ENCODE data around the gene LCMT2.

The LCMT2 gene

DNA sequence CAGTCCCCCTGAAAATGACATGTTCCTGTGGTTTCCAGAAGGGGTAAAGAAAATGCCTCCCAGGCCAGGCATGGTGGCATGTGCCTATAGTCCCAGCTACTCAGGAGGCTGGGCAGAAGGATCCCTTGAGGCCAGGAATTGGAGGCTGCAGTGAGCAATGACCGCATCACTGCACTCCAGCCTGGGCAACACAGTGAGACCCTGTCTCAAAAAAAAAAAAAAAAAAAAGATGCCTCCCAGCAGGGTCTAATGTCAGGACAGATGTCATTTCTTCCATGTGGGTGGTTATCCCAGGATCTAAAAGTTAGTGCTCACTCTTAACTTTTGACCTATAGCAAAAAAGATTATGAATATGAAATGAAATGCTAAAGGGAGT, 13.4 kb downstream of the LCMT2 start (continued):
- no peak for TF ChIP-seq PATZ1 (CRISPR knock-in tag; IDR thresholded peaks at IDR 0.05; ENCODE audit: borderline replicate concordance)
- TF ChIP-seq ZFP30 (CRISPR knock-in tag; IDR thresholded peaks at IDR 0.05): no peak
- TF ChIP-seq TCF4 (CRISPR knock-in tag; IDR thresholded peaks at IDR 0.05; ENCODE audit: borderline replicate concordance): no peak
- TF ChIP-seq GLIS3 (CRISPR knock-in tag; IDR thresholded peaks at IDR 0.05): no peak

DNA sequence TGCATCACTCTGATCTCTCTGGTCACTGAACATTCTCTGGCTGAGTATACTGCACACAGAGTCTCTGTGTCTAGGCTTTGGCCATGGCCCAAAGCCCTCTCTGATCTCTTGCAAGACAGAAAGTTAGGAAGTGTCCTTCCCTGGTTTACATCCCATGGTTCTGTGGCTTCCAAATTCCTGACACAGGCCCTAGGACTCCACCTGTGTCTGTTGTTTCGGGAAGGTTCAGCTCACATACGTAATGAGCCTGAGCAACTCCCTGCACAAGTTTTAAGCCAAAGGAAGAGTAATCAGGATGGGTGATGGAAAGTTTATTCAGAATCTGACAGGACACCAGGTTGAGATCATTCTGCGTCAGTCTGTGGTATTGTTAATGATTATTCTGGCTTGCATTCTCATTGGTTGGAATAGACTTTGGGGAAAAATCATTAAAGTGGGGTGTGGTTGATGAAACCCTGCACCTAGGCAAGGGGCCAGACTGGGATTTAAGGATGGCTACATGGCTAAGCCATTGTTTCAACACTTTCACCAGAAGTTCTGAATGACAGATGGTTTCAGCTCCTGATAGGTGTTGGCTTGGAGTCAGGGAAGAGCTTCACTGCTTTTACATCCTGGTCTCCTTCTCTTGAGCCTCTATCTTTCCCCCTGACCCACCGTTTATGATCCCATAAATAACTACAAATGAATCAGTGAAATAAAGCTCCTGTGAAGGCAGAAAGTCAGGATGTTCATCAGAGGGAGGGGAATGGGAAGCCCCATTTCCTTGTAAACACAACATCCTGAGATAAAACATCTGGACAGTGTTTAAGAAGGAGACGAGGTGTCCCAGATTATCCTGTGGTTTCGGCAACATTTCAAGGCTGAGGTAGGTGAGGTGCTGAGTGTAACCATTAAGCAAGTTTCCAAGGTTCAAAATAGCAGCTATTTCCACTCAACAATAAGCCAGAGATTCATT, 14.1 kb downstream of the LCMT2 start:
- no peak for TF ChIP-seq ZFP3 (CRISPR knock-in tag; IDR thresholded peaks at IDR 0.05)
- no peak for TF ChIP-seq ZNF8 (CRISPR knock-in tag; IDR thresholded peaks at IDR 0.05)
- TF ChIP-seq TOX (CRISPR knock-in tag; IDR thresholded peaks at IDR 0.05; ENCODE audit: borderline replicate concordance): no peak
- TF ChIP-seq, protein P1, sequence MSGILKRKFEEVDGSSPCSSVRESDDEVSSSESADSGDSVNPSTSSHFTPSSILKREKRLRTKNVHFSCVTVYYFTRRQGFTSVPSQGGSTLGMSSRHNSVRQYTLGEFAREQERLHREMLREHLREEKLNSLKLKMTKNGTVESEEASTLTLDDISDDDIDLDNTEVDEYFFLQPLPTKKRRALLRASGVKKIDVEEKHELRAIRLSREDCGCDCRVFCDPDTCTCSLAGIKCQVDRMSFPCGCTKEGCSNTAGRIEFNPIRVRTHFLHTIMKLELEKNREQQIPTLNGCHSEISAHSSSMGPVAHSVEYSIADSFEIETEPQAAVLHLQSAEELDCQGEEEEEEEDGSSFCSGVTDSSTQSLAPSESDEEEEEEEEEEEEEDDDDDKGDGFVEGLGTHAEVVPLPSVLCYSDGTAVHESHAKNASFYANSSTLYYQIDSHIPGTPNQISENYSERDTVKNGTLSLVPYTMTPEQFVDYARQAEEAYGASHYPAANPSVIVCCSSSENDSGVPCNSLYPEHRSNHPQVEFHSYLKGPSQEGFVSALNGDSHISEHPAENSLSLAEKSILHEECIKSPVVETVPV (CRISPR knock-in tag; IDR thresholded peaks at IDR 0.05): no peak
- no peak for TF ChIP-seq PPARA (CRISPR knock-in tag; IDR thresholded peaks at IDR 0.05; ENCODE audit: borderline replicate concordance)
- no peak for TF ChIP-seq ESRRG (CRISPR knock-in tag; IDR thresholded peaks at IDR 0.05)
- ATAC-seq: no peak

- TF ChIP-seq ESRRG (CRISPR knock-in tag; IDR thresholded peaks at IDR 0.05): no peak
- no peak for TF ChIP-seq ZFP3 (CRISPR knock-in tag; IDR thresholded peaks at IDR 0.05)
- TF ChIP-seq, protein P1 (CRISPR knock-in tag; IDR thresholded peaks at IDR 0.05): no peak
- no peak for TF ChIP-seq CREB5 (CRISPR knock-in tag; IDR thresholded peaks at IDR 0.05; ENCODE audit: low read depth)
Measured at GRCh38 chr15:43314171-43314570, 16.2 kb downstream of the LCMT2 start.

DNA sequence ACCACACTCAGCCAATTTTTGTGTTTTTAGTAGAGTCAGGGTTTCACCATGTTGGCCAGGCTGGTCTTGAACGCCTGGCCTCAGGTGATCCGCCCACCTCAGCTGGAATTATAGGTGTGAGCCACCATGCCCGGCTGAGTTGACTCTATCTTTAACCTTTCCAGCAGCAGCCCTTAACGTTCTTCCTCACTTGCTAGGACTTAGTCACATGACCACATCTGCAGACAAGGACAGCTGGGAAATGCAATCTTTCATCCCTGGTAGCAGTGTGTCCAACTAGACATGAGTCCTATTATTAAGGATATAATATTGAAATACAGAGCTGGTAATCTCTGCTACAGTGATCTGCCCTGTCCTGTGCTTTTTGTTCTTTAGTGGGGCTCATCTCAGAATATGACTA, 18.0 kb downstream of the LCMT2 start:
- ATAC-seq: no peak
- TF ChIP-seq TCF4 (CRISPR knock-in tag; IDR thresholded peaks at IDR 0.05; ENCODE audit: borderline replicate concordance) (no peak), TSHZ2 (CRISPR knock-in tag; IDR thresholded peaks at IDR 0.05) (no peak), ZNF70 (CRISPR knock-in tag; IDR thresholded peaks at IDR 0.05) (no peak), ESRRG (CRISPR knock-in tag; IDR thresholded peaks at IDR 0.05) (no peak), CREB5 (CRISPR knock-in tag; IDR thresholded peaks at IDR 0.05; ENCODE audit: low read depth) (no peak), PATZ1 (CRISPR knock-in tag; IDR thresholded peaks at IDR 0.05; ENCODE audit: borderline replicate concordance) (no peak), GLIS3 (CRISPR knock-in tag; IDR thresholded peaks at IDR 0.05) (no peak), OSR1 (CRISPR knock-in tag; IDR thresholded peaks at IDR 0.05) (no peak), RARB (CRISPR knock-in tag; IDR thresholded peaks at IDR 0.05) (no peak), ARNTL (CRISPR knock-in tag; IDR thresholded peaks at IDR 0.05; ENCODE audit: borderline replicate concordance, low read depth) (no peak)
- TF ChIP-seq, protein P2, sequence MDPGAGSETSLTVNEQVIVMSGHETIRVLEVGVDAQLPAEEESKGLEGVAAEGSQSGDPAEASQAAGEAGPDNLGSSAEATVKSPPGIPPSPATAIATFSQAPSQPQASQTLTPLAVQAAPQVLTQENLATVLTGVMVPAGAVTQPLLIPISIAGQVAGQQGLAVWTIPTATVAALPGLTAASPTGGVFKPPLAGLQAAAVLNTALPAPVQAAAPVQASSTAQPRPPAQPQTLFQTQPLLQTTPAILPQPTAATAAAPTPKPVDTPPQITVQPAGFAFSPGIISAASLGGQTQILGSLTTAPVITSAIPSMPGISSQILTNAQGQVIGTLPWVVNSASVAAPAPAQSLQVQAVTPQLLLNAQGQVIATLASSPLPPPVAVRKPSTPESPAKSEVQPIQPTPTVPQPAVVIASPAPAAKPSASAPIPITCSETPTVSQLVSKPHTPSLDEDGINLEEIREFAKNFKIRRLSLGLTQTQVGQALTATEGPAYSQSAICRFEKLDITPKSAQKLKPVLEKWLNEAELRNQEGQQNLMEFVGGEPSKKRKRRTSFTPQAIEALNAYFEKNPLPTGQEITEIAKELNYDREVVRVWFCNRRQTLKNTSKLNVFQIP (CRISPR knock-in tag; IDR thresholded peaks at IDR 0.05; ENCODE audit: borderline replicate concordance, low read depth): no peak
- TF ChIP-seq, protein P1 (CRISPR knock-in tag; IDR thresholded peaks at IDR 0.05): no peak

More at GRCh38 chr15:43314171-43314570, 16.2 kb downstream of the LCMT2 start:
- no peak for ATAC-seq
